ENCODE results near the gene ANKS4B.

The ANKS4B gene

GRCh38 chr16:21301168-21301894 is 67.8 kb downstream of the ANKS4B start:
- no peak for DNase-seq

GRCh38 chr16:21301895-21302291 is 68.4 kb downstream of the ANKS4B start:
- DNase-seq, result no peak

GRCh38 chr16:21302454-21302853 is 69.0 kb downstream of the ANKS4B start:
- DNase-seq, result no peak

- DNase-seq, result no peak
Measured at GRCh38 chr16:21302898-21303528, 69.5 kb downstream of the ANKS4B start.
